ES-I3 (cell line): ENCODE results near the gene FOXG1.

Experiments
- H3K36me3 ChIP-seq: 2 replicates; pipeline ENCODE4 v1.6.1; 2013; ENCODE audit warnings: mild to moderate bottlenecking, low read length, control low read depth, moderate library complexity; ENCODE audit not compliant: insufficient read depth
- H3K4me1 ChIP-seq: 2 replicates; pipeline ENCODE4 v1.6.1; 2013; ENCODE audit warnings: mild to moderate bottlenecking, control low read depth, low read length; ENCODE audit not compliant: insufficient read depth
- H3K9ac ChIP-seq: 2 replicates; pipeline ENCODE4 v1.6.1; 2013; ENCODE audit warnings: low read depth, mild to moderate bottlenecking, low read length, moderate library complexity
- H3K9me3 ChIP-seq: 2 replicates; pipeline ENCODE4 v1.6.1; 2013; ENCODE audit warnings: mild to moderate bottlenecking, low read length, moderate library complexity; ENCODE audit not compliant: control insufficient read depth, insufficient read depth

FOXG1 gene

DNA sequence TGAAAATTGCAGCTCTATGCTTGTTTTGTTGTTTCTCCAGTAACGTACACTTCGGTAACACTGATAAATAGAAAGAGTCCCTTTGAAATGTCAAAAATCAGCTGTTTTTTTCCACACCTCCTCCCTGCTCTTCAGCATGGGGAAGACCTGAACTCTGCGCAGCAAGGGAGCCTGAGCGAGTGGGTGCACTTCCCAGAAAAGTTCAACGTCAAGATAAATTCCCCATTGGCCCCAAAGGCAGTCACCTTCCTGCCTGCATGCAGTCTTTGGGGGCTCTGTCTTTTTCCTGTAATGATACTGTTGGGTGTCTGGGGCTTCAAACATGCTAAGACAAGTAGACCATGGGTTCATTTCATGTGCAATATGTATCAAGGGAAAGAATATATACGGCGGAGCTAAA is 8.8 kb upstream of the FOXG1 start:
- peaks cover 14% of the 10 kb centered on the region for H3K4me1 ChIP-seq
- H3K36me3 ChIP-seq: no peaks in the 10 kb centered on the region
- no peak overlapping the region for H3K9ac ChIP-seq
- no peaks in the 10 kb centered on the region for H3K9me3 ChIP-seq

DNA sequence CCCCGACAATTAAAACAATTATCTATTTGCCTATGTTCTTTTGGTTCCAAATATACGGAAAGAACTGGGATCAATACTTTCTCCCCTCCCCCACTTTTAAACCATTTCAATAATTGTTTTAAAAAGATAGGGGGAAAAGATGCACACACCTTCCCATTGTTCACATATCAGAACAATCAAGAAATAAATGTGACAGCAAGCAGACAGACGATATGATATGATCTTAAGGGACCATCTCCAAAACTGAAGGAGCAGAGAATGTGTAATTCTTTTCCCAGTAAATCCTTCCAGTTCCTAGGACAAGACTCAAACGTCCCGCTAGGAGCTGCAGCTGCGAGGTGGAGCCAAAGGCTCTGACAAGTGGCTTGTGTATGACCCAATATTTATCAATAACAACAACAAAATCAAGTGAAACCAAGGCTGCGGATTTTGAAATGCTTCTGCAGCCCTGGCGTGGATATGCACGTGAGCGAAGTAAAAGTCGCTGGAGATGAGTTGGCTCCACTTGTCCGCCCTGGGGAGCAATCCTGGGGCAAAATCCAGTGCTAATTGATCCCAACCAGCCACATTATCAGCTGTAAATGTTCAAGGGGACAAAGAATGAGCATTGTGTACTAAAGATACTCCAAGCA is 8.2 kb upstream of the FOXG1 start:
- H3K9me3 ChIP-seq: no peaks in the 10 kb centered on the region
- H3K9ac ChIP-seq: no peak overlapping the region
- H3K36me3 ChIP-seq: no peaks in the 10 kb centered on the region
- peaks cover 14% of the 10 kb centered on the region for H3K4me1 ChIP-seq

DNA sequence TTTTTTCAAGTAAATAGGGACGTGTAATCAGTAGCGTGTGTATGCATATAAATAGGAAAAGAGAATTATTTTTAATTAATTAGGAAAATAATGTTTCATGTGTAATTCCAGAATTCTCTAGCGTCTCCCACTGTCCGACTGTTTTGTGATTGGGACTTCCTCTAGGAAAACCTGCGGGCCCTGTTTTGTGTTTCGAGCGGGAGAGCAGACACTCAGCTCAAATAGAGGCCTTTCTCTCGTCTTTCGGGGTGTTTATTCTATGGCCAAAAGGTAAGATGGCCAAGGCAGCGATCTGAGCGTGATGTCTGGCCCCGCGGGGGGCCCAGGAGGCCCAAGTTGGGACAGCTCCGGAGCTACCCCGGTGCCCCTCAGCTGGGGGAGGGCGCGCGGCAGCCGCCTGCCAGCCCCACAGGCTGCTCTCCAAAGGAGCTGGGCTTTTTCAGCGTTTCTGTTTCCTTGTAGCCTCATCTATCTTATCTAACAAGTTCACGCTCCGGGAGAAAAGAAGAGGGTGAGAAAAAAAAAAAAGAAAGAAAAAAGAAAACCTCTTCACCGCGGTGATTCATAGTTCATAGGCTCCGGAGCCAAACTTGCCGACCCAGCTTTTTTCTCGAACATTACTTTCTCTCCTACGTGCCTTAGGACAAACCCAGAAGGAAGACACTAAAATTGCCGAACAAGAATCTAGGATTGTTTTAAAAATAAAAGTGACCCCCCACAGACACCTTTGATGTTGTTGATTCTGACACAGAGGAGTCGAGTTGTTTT is 7.5 kb upstream of the FOXG1 start:
- Histone ChIP-seq H3K36me3 (no peaks in the 10 kb centered on the region), H3K4me1 (peaks cover 19% of the 10 kb centered on the region), H3K9ac (peak overlapping the region; percentile 43; the same call in 1 of the 2 replicates), H3K9me3 (no peaks in the 10 kb centered on the region)

DNA sequence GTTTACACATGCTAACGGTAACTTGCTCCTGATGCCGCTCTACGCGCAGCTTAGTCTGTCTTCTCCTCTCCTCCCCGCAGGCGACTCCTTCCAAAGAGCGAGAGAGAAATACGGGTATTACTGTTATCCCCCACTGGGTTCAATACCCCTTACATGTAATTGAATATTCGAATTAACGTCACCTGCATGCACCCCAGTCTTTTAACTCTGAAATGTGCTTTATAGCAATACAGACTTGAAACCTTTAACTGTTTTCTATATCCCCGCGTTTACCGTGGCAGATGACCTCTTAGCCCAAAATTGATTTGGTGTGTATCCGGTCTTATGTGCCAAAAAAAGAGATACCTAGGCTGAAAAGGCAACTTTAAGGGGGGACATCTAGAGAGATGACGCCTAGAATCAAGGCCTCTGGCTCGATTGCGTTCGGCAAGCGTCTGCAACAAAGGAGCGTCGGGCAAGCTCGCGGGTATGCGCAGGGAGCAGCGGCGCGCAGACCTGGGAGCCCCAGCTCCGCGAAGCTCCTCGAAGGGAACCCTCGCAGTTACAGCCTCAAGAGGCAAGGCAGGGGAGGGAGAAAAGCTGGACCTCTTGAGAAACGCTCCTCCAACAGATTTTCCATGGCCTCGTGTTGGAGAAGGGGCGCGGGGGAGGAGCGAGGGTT is 6.8 kb upstream of the FOXG1 start:
- peak overlapping the region; percentile 43; the same call in 1 of the 2 replicates for H3K9ac ChIP-seq

DNA sequence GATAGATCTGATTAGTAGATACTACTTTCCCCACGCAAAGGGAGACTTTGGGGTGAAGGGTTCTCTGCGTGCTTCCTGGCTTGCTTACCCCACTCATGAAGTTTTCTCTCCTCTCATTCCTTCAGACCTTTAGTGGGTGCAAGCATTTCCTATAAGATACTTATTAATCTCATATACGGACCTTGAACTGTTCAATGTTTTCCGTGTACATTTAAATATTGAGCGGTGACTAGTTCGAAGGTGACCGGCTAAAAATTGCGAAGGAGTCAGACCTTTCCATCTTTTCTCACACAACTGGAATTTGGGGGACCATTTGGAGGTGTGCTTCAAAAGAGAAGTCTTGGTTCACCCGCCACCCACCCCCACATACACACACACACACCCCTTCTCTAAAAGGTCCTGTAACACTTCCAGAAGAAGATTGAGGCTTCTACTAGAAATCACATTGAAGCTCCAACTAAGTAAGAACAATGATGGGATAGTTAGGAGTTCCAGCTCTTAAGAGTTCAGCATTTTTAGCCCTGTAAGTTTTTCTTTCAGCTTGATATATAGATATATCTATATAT is 6.1 kb upstream of the FOXG1 start:
- no peaks in the 10 kb centered on the region for H3K36me3 ChIP-seq
- H3K4me1 ChIP-seq: peaks cover 12% of the 10 kb centered on the region
- H3K9ac ChIP-seq: peak overlapping the region; percentile 43; the same call in 1 of the 2 replicates
- no peaks in the 10 kb centered on the region for H3K9me3 ChIP-seq

More for the DNA sequence above, 6.8 kb upstream of the FOXG1 start:
- H3K9me3 ChIP-seq: no peaks in the 10 kb centered on the region
- peaks cover 18% of the 10 kb centered on the region for H3K4me1 ChIP-seq
- H3K36me3 ChIP-seq: no peaks in the 10 kb centered on the region

DNA sequence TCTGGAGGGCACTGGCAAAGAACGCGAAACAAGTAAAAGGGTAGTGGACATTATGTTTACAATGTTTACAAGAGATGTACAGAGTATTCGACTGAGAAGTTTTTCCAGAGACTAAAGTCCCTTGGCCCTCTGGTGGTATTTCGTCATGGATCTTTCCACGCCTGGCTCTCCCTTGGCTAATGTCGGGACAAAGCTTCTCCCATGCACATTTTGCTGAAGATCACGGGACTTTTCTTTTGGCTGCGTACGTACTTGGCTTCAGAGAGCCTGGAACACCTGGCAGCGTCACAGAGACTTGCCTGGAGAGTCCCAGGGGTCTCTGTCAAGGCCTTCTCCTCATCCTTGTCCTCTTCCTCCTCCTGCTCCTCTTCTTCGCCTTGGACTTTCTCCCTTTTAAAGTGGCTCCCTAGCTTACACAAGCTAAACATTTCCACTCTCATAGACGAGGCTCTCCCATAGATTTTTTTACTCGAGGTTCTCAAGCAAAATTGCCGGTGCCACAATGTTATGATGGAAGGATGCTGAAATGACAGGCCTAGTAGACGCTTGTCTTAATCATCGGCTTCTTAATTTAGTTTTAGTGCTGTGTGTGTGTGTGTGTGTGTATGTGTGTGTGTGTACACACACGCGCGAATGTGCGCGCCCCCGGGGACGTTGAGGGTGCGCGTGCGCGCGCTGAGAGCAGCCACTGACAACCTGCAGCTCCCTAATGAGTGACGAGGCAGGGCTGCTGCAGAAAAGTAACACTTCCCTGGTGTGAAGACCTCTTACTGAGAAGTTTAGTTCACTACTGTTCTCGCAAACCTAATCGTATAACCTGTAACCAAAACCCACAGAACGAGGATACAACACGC is 4.9 kb upstream of the FOXG1 start:
- H3K9ac ChIP-seq: no peak overlapping the region; the same call in 1 of the 2 replicates
- peaks cover 12% of the 10 kb centered on the region for H3K4me1 ChIP-seq
- H3K9me3 ChIP-seq: no peaks in the 10 kb centered on the region
- H3K36me3 ChIP-seq: no peaks in the 10 kb centered on the region

DNA sequence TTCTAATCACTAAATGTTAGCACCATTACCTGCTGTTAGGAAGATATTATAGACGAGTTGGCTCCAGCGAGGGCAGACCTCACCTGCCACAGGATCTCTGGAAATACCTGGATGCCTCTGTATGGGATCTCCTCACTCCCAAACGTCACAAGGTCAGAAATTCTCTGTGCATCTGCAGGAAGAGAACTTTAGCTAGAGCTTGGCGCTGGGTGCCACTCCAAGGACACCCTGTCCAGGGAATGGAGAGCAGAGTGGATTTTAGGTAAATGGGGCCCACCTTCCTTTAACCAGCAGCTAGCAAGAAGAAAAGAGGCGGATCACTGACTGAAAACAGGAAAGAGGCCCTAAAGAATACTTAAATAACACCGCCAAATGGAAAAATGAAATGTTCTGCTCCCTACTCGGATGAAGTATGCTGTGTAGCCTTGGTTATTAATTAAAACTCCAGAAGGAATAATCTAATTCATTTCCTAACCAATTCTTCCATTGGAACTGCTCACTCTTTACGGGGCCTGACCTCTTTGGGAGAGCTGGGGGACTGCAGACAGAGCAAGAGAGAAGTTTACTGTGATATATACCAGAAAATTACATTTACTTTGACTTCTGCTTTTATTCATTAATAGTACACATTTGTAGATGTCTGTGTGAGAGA is 4.2 kb upstream of the FOXG1 start:
- Histone ChIP-seq H3K36me3 (no peaks in the 10 kb centered on the region), H3K9me3 (no peaks in the 10 kb centered on the region), H3K9ac (no peak overlapping the region), H3K4me1 (peaks cover 12% of the 10 kb centered on the region)

DNA sequence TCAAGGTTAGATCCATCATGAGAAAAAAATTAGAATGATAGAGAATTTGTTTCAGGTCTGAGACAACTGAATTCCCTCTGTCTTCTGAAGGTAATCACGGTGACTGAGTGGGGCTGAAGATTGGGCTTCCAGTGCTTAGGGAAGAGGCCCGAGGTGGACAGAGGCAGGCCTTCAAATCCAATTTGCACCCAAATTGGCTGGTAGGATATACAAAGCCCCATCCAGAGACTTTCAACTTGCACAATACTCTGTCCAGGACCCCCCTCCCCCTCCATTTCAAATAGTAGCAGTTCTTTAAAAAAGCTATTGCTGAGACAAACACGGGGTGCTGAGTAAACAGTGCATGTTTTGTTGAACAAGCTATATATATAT is 3.6 kb upstream of the FOXG1 start:
- no peak overlapping the region for H3K9ac ChIP-seq
- peaks cover 12% of the 10 kb centered on the region for H3K4me1 ChIP-seq
- H3K36me3 ChIP-seq: no peaks in the 10 kb centered on the region
- no peaks in the 10 kb centered on the region for H3K9me3 ChIP-seq

DNA sequence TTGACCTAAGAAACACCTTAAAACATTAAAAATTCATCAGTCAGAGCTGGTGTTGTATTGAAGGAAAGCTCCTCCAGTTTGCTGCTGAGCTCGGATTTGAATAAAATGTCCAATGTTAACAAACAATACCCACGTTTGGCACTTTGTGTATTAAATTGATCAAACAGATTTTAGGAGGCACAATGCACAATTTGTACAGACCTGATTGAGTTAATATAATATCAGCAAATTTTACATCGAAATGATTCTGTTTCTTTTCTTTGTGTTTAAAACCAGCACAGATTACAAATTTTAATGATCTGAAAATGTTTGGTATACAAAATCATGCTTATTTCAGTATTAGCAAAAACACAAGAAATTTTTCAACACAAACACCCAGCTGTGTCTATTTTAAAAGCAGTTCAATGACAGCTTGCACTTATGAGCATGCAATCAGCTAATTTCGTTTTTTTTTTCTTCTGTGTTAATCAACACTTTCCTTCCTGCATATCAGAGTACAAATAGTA is 2.8 kb upstream of the FOXG1 start:
- Histone ChIP-seq H3K9me3 (no peaks in the 10 kb centered on the region), H3K9ac (no peak overlapping the region; the same call in 1 of the 2 replicates), H3K36me3 (no peaks in the 10 kb centered on the region), H3K4me1 (peaks cover 12% of the 10 kb centered on the region)

DNA sequence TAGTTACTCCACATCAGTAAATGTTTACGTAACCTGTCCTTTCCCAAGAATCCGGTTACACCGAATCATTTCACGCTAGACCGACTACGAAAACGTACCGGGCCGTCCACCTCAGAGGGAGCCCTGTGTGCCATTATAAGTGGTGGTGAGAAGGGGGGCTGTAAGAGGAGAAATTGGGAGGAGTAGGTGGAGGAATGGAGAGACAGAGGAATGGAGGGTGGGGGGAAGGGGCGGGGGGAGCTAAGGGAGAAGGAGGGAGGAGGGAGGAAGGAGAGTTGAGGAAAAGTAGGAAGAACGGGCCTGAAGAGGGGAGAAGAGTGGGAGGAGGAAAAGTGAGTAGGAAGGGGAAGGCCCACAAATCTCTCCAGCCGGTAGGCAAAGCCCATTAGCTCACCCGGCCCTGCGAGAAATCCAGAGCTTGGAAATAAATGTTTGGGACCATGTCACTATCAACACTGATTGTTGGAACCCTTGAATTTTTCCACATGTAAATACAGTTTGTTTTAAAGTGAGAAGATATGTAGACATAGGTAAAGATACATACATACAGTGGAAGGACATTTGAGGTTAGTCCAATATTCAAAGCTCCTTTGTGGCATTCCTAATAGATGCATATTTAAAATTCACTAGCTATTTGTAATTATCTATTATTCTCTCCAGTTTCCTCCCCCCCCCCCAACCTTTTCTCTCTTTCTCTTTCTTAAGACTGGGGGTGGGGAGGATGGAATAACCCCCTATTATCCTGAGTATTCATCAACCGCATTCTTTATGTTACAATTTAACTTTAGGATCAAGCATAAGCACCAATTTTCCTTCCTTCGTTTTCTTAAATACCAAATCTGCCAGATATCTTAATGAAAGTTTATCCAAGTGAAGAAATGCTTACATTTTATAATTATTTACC is 2.1 kb upstream of the FOXG1 start:
- Histone ChIP-seq H3K4me1 (peaks cover 12% of the 10 kb centered on the region), H3K36me3 (no peaks in the 10 kb centered on the region), H3K9ac (no peak overlapping the region; the same call in 1 of the 2 replicates), H3K9me3 (no peaks in the 10 kb centered on the region)

DNA sequence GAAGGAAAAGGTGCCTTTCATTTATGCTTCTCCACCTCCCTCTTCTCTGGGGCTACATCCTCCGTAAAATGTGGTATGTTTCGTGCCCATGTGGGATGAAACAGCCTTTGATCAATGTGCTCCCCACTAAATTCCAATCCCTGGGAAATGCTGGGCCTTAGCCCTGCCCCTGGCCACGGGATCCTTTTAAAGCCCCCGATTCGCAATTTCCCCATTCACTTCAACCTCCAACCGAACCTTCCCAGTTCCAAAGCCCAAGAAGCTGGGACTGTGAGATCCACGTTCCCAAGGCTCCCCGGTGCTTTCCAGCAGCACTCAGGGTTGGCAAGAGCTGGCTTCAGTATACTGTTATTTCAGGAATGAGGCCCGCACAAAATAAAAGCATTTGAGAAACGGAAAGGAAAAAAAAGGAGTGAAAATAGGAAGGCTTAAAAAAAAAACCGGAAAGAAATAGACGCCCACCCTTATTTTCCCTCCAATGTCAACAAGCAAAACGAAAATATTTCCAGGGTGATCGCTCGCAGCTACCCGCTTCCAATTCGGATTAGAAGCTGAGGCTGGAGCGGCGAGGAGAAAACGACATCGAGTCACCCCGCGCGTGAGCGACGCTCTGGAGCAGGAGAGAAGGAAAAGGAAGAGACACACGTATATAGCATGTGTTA is 1.3 kb upstream of the FOXG1 start:
- peaks cover 6% of the 10 kb centered on the region for H3K4me1 ChIP-seq
- H3K9ac ChIP-seq: peak overlapping the region; percentile 68; the same call in 1 of the 2 replicates
- H3K36me3 ChIP-seq: no peaks in the 10 kb centered on the region
- no peaks in the 10 kb centered on the region for H3K9me3 ChIP-seq

DNA sequence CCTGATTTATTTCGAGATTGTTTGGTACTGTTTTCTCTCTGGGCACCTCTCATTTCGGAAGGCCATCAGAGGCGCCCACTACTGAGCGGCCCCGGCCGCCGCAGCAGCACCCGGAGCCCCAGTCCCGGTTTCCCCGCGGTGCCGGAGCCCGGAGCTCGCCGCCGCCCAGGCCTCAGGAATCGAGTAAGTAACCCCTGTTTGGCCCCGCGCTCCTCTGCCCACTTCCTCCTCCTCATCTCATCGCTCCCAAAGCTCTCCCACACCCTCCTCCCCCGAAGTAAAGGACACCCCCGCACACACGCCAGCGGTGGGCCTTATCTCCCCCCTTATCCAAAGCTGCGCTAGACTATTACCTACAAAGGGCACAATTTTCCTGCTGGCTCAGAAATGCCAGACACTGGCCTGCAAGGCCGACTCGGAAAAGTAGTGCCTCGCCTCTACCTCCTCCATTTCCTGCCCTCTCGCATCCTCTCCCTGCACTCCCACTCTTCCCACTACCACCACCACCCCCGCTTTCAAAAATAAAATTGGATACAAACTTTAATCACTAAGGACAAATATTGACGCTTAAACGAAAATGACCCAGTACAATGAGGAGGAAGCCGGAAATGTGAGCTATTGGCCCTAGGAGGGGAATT is 637 bp upstream of the FOXG1 start:
- Histone ChIP-seq H3K4me1 (peaks cover 5% of the 10 kb centered on the region), H3K36me3 (no peaks in the 10 kb centered on the region), H3K9me3 (no peaks in the 10 kb centered on the region), H3K9ac (peak overlapping the region; percentile 68)
